ENCODE results near the gene FAM227B.
"Not testable (repeated sequence)": the region's sequence is repeated elsewhere in the genome, so short reads cannot be mapped to it uniquely, and the experiment has no call there.

Gene FAM227B

GRCh38 chr15:49495993-49496753 is 124.4 kb downstream of the FAM227B start:
- H3K9ac ChIP-seq (ENCODE audit: insufficient read length) = no peak overlapping the region
- DNase-seq (ENCODE audit: low read depth, low spot score) = no peak
- H3K4me3 ChIP-seq = no peak overlapping the region
- H3K36me3 ChIP-seq (ENCODE audit: insufficient read depth, low read length) = no peaks in the 10 kb centered on the region
- TF ChIP-seq EZH2 (IDR thresholded peaks at IDR 0.05) = no peak
- TF ChIP-seq POLR2AphosphoS5 (IDR thresholded peaks at IDR 0.05; ENCODE audit: borderline replicate concordance, low read depth, low read length) = no peak
- TF ChIP-seq FOXP2 (optimal IDR thresholded peaks at IDR 0.05; ENCODE audit: control extremely low read depth, extremely low read length, insufficient read depth) = no peak
- H3K27ac ChIP-seq = no peak overlapping the region
- H3K9me3 ChIP-seq (ENCODE audit: low read depth, low read length) = no peaks in the 10 kb centered on the region

GRCh38 chr15:49494842-49495241 is 125.8 kb downstream of the FAM227B start:
- no peak overlapping the region for H3K27ac ChIP-seq
- DNase-seq (ENCODE audit: low read depth, low spot score) = no peak
- no peak overlapping the region for H3K4me3 ChIP-seq
- no peaks in the 10 kb centered on the region for H3K36me3 ChIP-seq (ENCODE audit: insufficient read depth, low read length)
- TF ChIP-seq EZH2 (IDR thresholded peaks at IDR 0.05) (no peak), POLR2AphosphoS5 (IDR thresholded peaks at IDR 0.05; ENCODE audit: borderline replicate concordance, low read depth, low read length) (no peak), FOXP2 (optimal IDR thresholded peaks at IDR 0.05; ENCODE audit: control extremely low read depth, extremely low read length, insufficient read depth) (no peak)
- no peak overlapping the region for H3K9ac ChIP-seq (ENCODE audit: insufficient read length)
- no peaks in the 10 kb centered on the region for H3K9me3 ChIP-seq (ENCODE audit: low read depth, low read length)

- Histone ChIP-seq H3K36me3 (ENCODE audit: insufficient read depth, low read length) (no peaks in the 10 kb centered on the region), H3K4me3 (no peak overlapping the region), H3K9ac (ENCODE audit: insufficient read length) (no peak overlapping the region), H3K9me3 (ENCODE audit: low read depth, low read length) (no peaks in the 10 kb centered on the region), H3K27ac (no peak overlapping the region)
- TF ChIP-seq EZH2 (IDR thresholded peaks at IDR 0.05) (no peak), POLR2AphosphoS5 (IDR thresholded peaks at IDR 0.05; ENCODE audit: borderline replicate concordance, low read depth, low read length) (no peak), FOXP2 (optimal IDR thresholded peaks at IDR 0.05; ENCODE audit: control extremely low read depth, extremely low read length, insufficient read depth) (no peak)
- DNase-seq (ENCODE audit: low read depth, low spot score) = no peak
Observed at GRCh38 chr15:49492830-49493229, 127.8 kb downstream of the FAM227B start.

GRCh38 chr15:49492151-49492550 is 128.5 kb downstream of the FAM227B start:
- TF ChIP-seq EZH2 (IDR thresholded peaks at IDR 0.05) (no peak), POLR2AphosphoS5 (IDR thresholded peaks at IDR 0.05; ENCODE audit: borderline replicate concordance, low read depth, low read length) (no peak), FOXP2 (optimal IDR thresholded peaks at IDR 0.05; ENCODE audit: control extremely low read depth, extremely low read length, insufficient read depth) (no peak)
- Histone ChIP-seq H3K27ac (no peak overlapping the region), H3K9ac (ENCODE audit: insufficient read length) (no peak overlapping the region), H3K4me3 (no peak overlapping the region), H3K36me3 (ENCODE audit: insufficient read depth, low read length) (no peaks in the 10 kb centered on the region), H3K9me3 (ENCODE audit: low read depth, low read length) (no peaks in the 10 kb centered on the region)
- DNase-seq (ENCODE audit: low read depth, low spot score) = no peak

GRCh38 chr15:49490966-49491365 is 129.7 kb downstream of the FAM227B start:
- H3K27ac ChIP-seq = no peak overlapping the region
- no peak for TF ChIP-seq FOXP2 (optimal IDR thresholded peaks at IDR 0.05; ENCODE audit: control extremely low read depth, extremely low read length, insufficient read depth)
- no peak for TF ChIP-seq POLR2AphosphoS5 (IDR thresholded peaks at IDR 0.05; ENCODE audit: borderline replicate concordance, low read depth, low read length)
- TF ChIP-seq EZH2 (IDR thresholded peaks at IDR 0.05) = no peak
- no peaks in the 10 kb centered on the region for H3K36me3 ChIP-seq (ENCODE audit: insufficient read depth, low read length)
- no peaks in the 10 kb centered on the region for H3K9me3 ChIP-seq (ENCODE audit: low read depth, low read length)
- no peak overlapping the region for H3K9ac ChIP-seq (ENCODE audit: insufficient read length)
- no peak overlapping the region for H3K4me3 ChIP-seq
- DNase-seq (ENCODE audit: low read depth, low spot score) = no peak

GRCh38 chr15:49485401-49485800 is 135.2 kb downstream of the FAM227B start:
- not testable (repeated sequence) for H3K9ac ChIP-seq (ENCODE audit: insufficient read length); H3K36me3 ChIP-seq (ENCODE audit: insufficient read depth, low read length); H3K27ac ChIP-seq; H3K4me3 ChIP-seq; DNase-seq (ENCODE audit: low read depth, low spot score); H3K9me3 ChIP-seq (ENCODE audit: low read depth, low read length)

- not testable (repeated sequence) for H3K9me3 ChIP-seq (ENCODE audit: low read depth, low read length); H3K27ac ChIP-seq; H3K9ac ChIP-seq (ENCODE audit: insufficient read length); DNase-seq (ENCODE audit: low read depth, low spot score); H3K36me3 ChIP-seq (ENCODE audit: insufficient read depth, low read length); H3K4me3 ChIP-seq
Observed at GRCh38 chr15:49478982-49479381, 141.6 kb downstream of the FAM227B start.

- DNase-seq (ENCODE audit: low read depth, low spot score); H3K9ac ChIP-seq (ENCODE audit: insufficient read length); H3K36me3 ChIP-seq (ENCODE audit: insufficient read depth, low read length); H3K9me3 ChIP-seq (ENCODE audit: low read depth, low read length); H3K4me3 ChIP-seq; H3K27ac ChIP-seq: not testable (repeated sequence)
Observed at GRCh38 chr15:49478021-49478420, 142.6 kb downstream of the FAM227B start.

- TF ChIP-seq FOXP2 (optimal IDR thresholded peaks at IDR 0.05; ENCODE audit: control extremely low read depth, extremely low read length, insufficient read depth) (no peak), POLR2AphosphoS5 (IDR thresholded peaks at IDR 0.05; ENCODE audit: borderline replicate concordance, low read depth, low read length) (no peak), EZH2 (IDR thresholded peaks at IDR 0.05) (no peak)
Observed at GRCh38 chr15:49473031-49473430, 147.6 kb downstream of the FAM227B start.

More at GRCh38 chr15:49473031-49473430, 147.6 kb downstream of the FAM227B start:
- H3K4me3 ChIP-seq = no peak overlapping the region
- no peak for DNase-seq (ENCODE audit: low read depth, low spot score)
- no peaks in the 10 kb centered on the region for H3K9me3 ChIP-seq (ENCODE audit: low read depth, low read length)
- no peak overlapping the region for H3K9ac ChIP-seq (ENCODE audit: insufficient read length)
- H3K36me3 ChIP-seq (ENCODE audit: insufficient read depth, low read length) = no peaks in the 10 kb centered on the region
- no peak overlapping the region for H3K27ac ChIP-seq

Data from SK-N-MC (cell line).